GM12873 (cell line): Measurements from ENCODE around the gene SLC18A3.

Experiments
- CTCF ChIP-seq: IDR thresholded peaks from 2 replicates; pipeline ENCODE4 v1.5.1; 2012; ENCODE audit warnings: low read depth, mild to moderate bottlenecking, moderate library complexity, low read length, control low read depth; ENCODE audit not compliant: insufficient read depth; ENCODE audit errors: missing control alignments

SLC18A3 gene

GRCh38 chr10:49650724-49651034 lies 40.6 kb downstream of the SLC18A3 start:
- TF ChIP-seq CTCF, result no peak

GRCh38 chr10:49651039-49651835 lies 41.1 kb downstream of the SLC18A3 start:
- TF ChIP-seq CTCF, result no peak

GRCh38 chr10:49651917-49652316 lies 41.8 kb downstream of the SLC18A3 start:
- no peak for TF ChIP-seq CTCF

GRCh38 chr10:49652421-49653272 lies 42.5 kb downstream of the SLC18A3 start:
- TF ChIP-seq CTCF, result no peak

- TF ChIP-seq CTCF, result no peak
These were observed 43.3 kb downstream of the SLC18A3 start for GRCh38 chr10:49653273-49653929.

GRCh38 chr10:49654036-49654693 lies 44.1 kb downstream of the SLC18A3 start:
- TF ChIP-seq CTCF, result no peak
